Esophagus squamous epithelium (tissue), 5 donors: ENCODE results near the gene ELOVL3. TPM values are rescaled to one million over a fixed set of nuclear protein-coding genes. Genes with fewer than 3 reads are reported as not detected.

ENCODE experiments used
- DNase-seq: peaks from one replicate; lab custom pipeline; 2025; lab: John Stamatoyannopoulos, UW
- H3K27ac ChIP-seq, 4 donors: fragments of 200-600 bp; sonication (generic); one replicate each; pipeline ENCODE4 v1.5.1; 2016 to 2019; ENCODE audit warnings: mild to moderate bottlenecking in 1 of 4
- H3K27me3 ChIP-seq, 4 donors: fragments of 200-600 bp; sonication (generic); 1 replicate in 3 of 4; 2 replicates in 1 of 4; pipeline versions ENCODE4 v1.5.1 to v1.6.0; 2017 to 2021; ENCODE audit warnings: antibody characterized with exemption in 1 of 4
- H3K36me3 ChIP-seq, 3 donors: fragments of 200-600 bp; sonication (generic); one replicate each; pipeline ENCODE4 v1.5.1; 2016 to 2019
- H3K4me1 ChIP-seq, 3 donors: fragments of 200-600 bp; sonication (generic); one replicate each; pipeline ENCODE4 v1.5.1; 2017 to 2019
- H3K4me3 ChIP-seq, 4 donors: fragments of 200-600 bp; sonication (generic); 1 replicate in 3 of 4; 2 replicates in 1 of 4; pipeline ENCODE4 v1.5.1; 2016 to 2019; ENCODE audit warnings: mild to moderate bottlenecking in 2 of 4, moderate library complexity in 1 of 4
- H3K9me3 ChIP-seq, 3 donors: fragments of 200-600 bp; sonication (generic); one replicate each; pipeline ENCODE4 v1.5.1; 2016 to 2019
- POLR2A ChIP-seq, 4 donors: fragments of 450-650 bp; IDR thresholded peaks; one replicate each; pipeline ENCODE4 v1.6.1; 2017; ENCODE audit warnings: antibody characterized with exemption in 4 of 4, mild to moderate bottlenecking in 4 of 4, moderate library complexity in 3 of 4
- WGBS, 2 donors: methylation state at CpG; one replicate each; pipeline ENCODE4 v1.1.5; 2018; 5-methylcytosine and 5-hydroxymethylcytosine counted together
- intact Hi-C: fragments of 100-400 bp; cut with DNase I; formaldehyde crosslinking; loops from one replicate; pipeline ENCODE4 v1.15.0; 2022
- total RNA-seq, 4 donors: library from RNA; depleted of rRNA; stranded (reverse); fragments of >200 nt; gene quantifications; one replicate each; pipeline ENCODE4 v1.1.0, GENCODE V29; 2016
- TF ChIP-seq, protein P1 (sequence below), 6 experiments: fragments of 450-650 bp in 4 of 6; fragments of 200-600 bp in 2 of 6; sonication (generic) in 2 of 6; IDR thresholded peaks; one replicate each; pipeline ENCODE4 v1.5.1; 2016 to 2019; ENCODE audit warnings: antibody characterized with exemption in 6 of 6, mild to moderate bottlenecking in 4 of 6, moderate library complexity in 4 of 6
- donor health status: DM: yes; HTN: yes; CAD: no.

Gene ELOVL3, protein sequence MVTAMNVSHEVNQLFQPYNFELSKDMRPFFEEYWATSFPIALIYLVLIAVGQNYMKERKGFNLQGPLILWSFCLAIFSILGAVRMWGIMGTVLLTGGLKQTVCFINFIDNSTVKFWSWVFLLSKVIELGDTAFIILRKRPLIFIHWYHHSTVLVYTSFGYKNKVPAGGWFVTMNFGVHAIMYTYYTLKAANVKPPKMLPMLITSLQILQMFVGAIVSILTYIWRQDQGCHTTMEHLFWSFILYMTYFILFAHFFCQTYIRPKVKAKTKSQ
- not detected for total RNA-seq

DNA sequence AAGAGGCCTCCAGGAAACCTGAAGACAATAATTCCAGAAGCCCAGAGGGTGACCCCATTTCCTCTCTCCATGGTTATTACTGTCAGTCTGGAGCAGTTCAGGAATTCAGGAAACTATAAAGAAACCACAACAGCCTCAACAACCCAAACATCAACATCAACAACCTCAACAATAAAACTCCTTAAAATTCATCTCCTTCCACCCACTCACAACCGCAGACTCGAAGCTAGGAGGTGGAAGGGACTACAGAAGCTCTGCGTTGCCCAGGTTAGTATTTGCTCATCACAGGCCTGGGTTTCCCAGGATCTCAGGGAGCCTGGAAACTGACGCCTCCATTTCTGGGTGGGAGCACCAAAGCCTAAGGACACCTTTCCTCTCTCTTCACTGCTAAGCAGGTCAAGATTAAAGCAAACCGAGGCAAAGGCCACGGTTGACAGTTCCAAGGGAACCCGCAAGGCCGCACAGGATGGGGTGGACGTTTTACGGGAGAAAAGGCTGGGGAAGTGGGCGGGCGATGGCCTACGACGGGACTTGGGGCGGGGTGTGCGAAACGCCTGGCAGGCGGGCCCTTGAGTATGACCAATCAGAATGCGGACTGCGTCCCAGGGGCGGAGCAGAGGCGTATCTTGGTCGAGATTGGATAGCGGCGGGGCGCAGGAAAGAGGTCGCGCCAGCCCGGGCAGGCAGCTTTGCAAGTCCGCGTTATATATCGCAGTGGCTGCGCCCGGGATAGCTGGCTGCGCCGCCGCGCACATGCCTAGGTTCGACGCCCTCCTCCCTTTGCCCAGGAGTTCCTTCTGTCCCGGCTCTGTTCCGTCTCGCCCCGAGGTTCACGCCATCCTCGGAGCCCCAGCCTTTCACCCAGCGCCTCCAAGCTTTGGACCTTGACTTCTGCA is at the start of gene ELOVL3:
TSS of gene ELOVL3 (plus strand) at position 654 of the 896 bp plus-strand sequence. CDS start 250 bp downstream, outside the sequence.
- H3K4me1 ChIP-seq, result peaks cover 14 to 36% (median 21%) of the 10 kb centered on the region in 3 donors
- peak; percentile 57 for DNase-seq
- peaks cover 0 to 41% (median under 1%) of the 10 kb centered on the region in 4 donors for H3K27me3 ChIP-seq
- peak within 1 kb of the TSS in 3 of 4 donors; percentile 18 to 50 (median 22) for H3K4me3 ChIP-seq
- H3K36me3 ChIP-seq, result no peaks in the 10 kb centered on the region
- H3K27ac ChIP-seq, result peak within 1 kb of the TSS; percentile 42 to 74 (median 56)
- no peaks in the 10 kb centered on the region for H3K9me3 ChIP-seq
- intact Hi-C loops, result loop anchor here (5.0 to 10.0 kb wide), 2 partner anchors 51 to 126 kb away; no protein-coding TSS in a partner anchor
- 10 to 19% methylated on average over 25 of the region's 47 CpGs for WGBS, 2 donors
- TF ChIP-seq, protein P1, sequence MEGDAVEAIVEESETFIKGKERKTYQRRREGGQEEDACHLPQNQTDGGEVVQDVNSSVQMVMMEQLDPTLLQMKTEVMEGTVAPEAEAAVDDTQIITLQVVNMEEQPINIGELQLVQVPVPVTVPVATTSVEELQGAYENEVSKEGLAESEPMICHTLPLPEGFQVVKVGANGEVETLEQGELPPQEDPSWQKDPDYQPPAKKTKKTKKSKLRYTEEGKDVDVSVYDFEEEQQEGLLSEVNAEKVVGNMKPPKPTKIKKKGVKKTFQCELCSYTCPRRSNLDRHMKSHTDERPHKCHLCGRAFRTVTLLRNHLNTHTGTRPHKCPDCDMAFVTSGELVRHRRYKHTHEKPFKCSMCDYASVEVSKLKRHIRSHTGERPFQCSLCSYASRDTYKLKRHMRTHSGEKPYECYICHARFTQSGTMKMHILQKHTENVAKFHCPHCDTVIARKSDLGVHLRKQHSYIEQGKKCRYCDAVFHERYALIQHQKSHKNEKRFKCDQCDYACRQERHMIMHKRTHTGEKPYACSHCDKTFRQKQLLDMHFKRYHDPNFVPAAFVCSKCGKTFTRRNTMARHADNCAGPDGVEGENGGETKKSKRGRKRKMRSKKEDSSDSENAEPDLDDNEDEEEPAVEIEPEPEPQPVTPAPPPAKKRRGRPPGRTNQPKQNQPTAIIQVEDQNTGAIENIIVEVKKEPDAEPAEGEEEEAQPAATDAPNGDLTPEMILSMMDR (IDR thresholded peaks at IDR 0.05), result peak in 3 of 6 experiments; percentile 13 to 24 (median 14)
- peak in 1 of 4 donors; percentile 11 for TF ChIP-seq POLR2A (IDR thresholded peaks at IDR 0.05)

GRCh38 chr10:102184606-102185005 is 41.5 kb upstream of the ELOVL3 start:
- H3K27ac ChIP-seq, result no peak overlapping the region
- TF ChIP-seq POLR2A (IDR thresholded peaks at IDR 0.05), result no peak
- intact Hi-C loops, result no loop called here
- no peak for DNase-seq
- no peak overlapping the region for H3K4me3 ChIP-seq
- H3K36me3 ChIP-seq, result no peaks in the 10 kb centered on the region
- WGBS, 2 donors, result 71 to 86% methylated on average over 2 of the region's 2 CpGs
- H3K9me3 ChIP-seq, result no peaks in the 10 kb centered on the region
- H3K27me3 ChIP-seq, result no peaks in the 10 kb centered on the region
- peaks cover 0 to 9% (median 8%) of the 10 kb centered on the region in 3 donors for H3K4me1 ChIP-seq

GRCh38 chr10:102185272-102185671 is 40.8 kb upstream of the ELOVL3 start:
- 79 to 83% methylated on average over 2 of the region's 2 CpGs for WGBS, 2 donors
- H3K36me3 ChIP-seq, result no peaks in the 10 kb centered on the region
- no peak for DNase-seq
- intact Hi-C loops, result no loop called here
- no peaks in the 10 kb centered on the region for H3K27me3 ChIP-seq
- no peak overlapping the region for H3K27ac ChIP-seq
- no peaks in the 10 kb centered on the region for H3K9me3 ChIP-seq
- no peak overlapping the region for H3K4me3 ChIP-seq
- TF ChIP-seq, protein P1 (IDR thresholded peaks at IDR 0.05), result no peak
- no peak for TF ChIP-seq POLR2A (IDR thresholded peaks at IDR 0.05)
- peaks cover 0 to 9% (median 8%) of the 10 kb centered on the region in 3 donors for H3K4me1 ChIP-seq

DNA sequence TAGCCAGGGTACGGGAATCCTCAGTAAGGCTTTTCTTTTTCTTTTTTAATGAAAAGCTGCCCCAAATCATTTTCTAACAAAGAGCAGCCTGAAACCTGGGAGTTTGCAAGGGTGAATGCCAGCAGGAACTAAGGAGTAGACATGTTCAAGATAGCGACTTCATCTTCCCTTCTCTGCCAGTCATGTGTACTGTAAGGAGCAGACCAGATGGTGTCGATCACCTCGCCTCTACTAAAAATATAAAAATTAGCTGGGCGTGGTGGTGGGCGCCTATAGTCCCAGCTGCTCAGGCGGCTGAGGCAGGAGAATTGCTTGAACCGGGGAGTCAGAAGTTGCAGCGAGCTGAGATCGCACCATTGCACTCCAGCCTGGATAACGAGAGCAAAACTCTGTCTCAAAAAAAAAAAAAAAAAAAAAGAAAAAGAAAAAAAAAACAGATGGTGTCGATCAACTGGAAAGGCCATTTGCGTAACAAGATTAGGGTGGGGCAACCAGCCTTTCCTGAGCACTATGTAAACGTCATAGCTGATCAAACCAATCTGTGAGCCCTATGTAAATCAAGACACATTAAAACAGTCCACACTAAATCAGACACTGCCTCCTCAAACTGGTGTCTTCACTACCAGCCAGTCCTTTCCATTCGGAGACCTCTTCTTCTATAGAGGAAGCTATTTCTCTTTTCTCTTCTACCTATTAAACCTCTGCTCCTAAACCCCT is 40.1 kb upstream of the ELOVL3 start:
- H3K4me3 ChIP-seq, result no peak overlapping the region

More for the DNA sequence above, 40.1 kb upstream of the ELOVL3 start:
- no peaks in the 10 kb centered on the region for H3K36me3 ChIP-seq
- peak overlapping the region in 2 of 4 donors; percentile 17 to 31 for H3K27ac ChIP-seq
- no peak for DNase-seq
- H3K27me3 ChIP-seq, result no peaks in the 10 kb centered on the region
- peaks cover 0 to 9% (median 8%) of the 10 kb centered on the region in 3 donors for H3K4me1 ChIP-seq
- intact Hi-C loops, result no loop called here
- no peak for TF ChIP-seq POLR2A (IDR thresholded peaks at IDR 0.05)
- TF ChIP-seq, protein P1 (IDR thresholded peaks at IDR 0.05), result no peak
- H3K9me3 ChIP-seq, result no peaks in the 10 kb centered on the region
- 63 to 69% methylated on average over 8 to 12 of the region's 15 CpGs for WGBS, 2 donors
